Panc1 (cell line): ENCODE measurements around the gene MTFP1. TPM values are rescaled to one million over a fixed set of nuclear protein-coding genes. Genes with fewer than 3 reads are reported as not detected.
A peak's percentile ranks its signal among the peaks of the same experiment; 100 is the strongest.

Source experiments
- ATAC-seq: fragments of 200-7000 bp; cut with Tn5 transposase; 2 replicates; pipeline ENCODE4 v1.9.1; 2020; ENCODE audit warnings: mild to moderate bottlenecking, moderate library complexity
- BruUV-seq: library from RNA; stranded (reverse); fragments of 400-500 nt; replicated peaks from 2 replicates; lab custom pipeline; 2021; lab: Mats Ljungman, UMichigan
- CTCF ChIA-PET: fragments of 300-600 bp; sonication (Branson Sonifier 250); formaldehyde crosslinking; loops from one replicate; lab custom pipeline; 2022; ENCODE audit warnings: antibody characterized with exemption; lab: Charles Lee
- POLR2A ChIA-PET: fragments of 300-600 bp; sonication (Branson Sonifier 250); formaldehyde crosslinking; loops from one replicate; lab custom pipeline; 2022; ENCODE audit warnings: antibody characterized with exemption; lab: Charles Lee
- DNase-seq: peaks from one replicate; pipeline ENCODE4 v3.0.0-alpha.2; 2010; ENCODE audit warnings: low read depth, low spot score
- H3K27ac ChIP-seq: 2 replicates; pipeline ENCODE4 v1.5.1; 2011; ENCODE audit warnings: mild to moderate bottlenecking, low read length, inconsistent platforms
- H3K27me3 ChIP-seq: fragments of 200-500 bp; sonication (Bioruptor generic); 2 replicates; pipeline ENCODE4 v1.6.0; 2014; ENCODE audit warnings: low read length, inconsistent platforms; ENCODE audit not compliant: control insufficient read depth, insufficient read depth
- H3K36me3 ChIP-seq: fragments of 200-500 bp; sonication (Bioruptor generic); 2 replicates; pipeline ENCODE4 v1.5.1; 2014; ENCODE audit warnings: inconsistent platforms, mild to moderate bottlenecking, low read length, moderate library complexity; ENCODE audit not compliant: control insufficient read depth, insufficient read depth
- H3K4me1 ChIP-seq: 2 replicates; pipeline ENCODE4 v1.5.1; 2011; ENCODE audit warnings: inconsistent platforms, mild to moderate bottlenecking, low read length, moderate library complexity; ENCODE audit not compliant: control insufficient read depth, insufficient read depth
- H3K4me3 ChIP-seq, 2 experiments: 2 replicates each; pipeline ENCODE4 v1.5.1; 2011 to 2012; ENCODE audit warnings: low read depth in 2 of 2, low read length in 2 of 2, mild to moderate bottlenecking in 2 of 2, inconsistent platforms in 1 of 2, moderate library complexity in 1 of 2
- H3K9me3 ChIP-seq: fragments of 200-500 bp; sonication (Bioruptor generic); 2 replicates; pipeline ENCODE4 v1.5.1; 2014; ENCODE audit warnings: low read depth, mild to moderate bottlenecking, inconsistent platforms, low read length, moderate library complexity; ENCODE audit not compliant: control insufficient read depth, insufficient read depth
- CTCF ChIP-seq: fragments of 450-650 bp; IDR thresholded peaks from 2 replicates; pipeline ENCODE4 v1.5.1; 2017; ENCODE audit warnings: mild to moderate bottlenecking
- POLR2AphosphoS5 ChIP-seq: IDR thresholded peaks from 2 replicates; pipeline ENCODE4 v1.6.1; 2012; ENCODE audit warnings: mild to moderate bottlenecking, low read depth, low read length, moderate library complexity
- REST ChIP-seq, 2 experiments: IDR thresholded peaks; 2 replicates each; pipeline ENCODE4 v1.6.1; 2011 to 2012; ENCODE audit warnings: low read depth in 2 of 2, control low read depth in 1 of 2, low read length in 1 of 2, mild to moderate bottlenecking in 1 of 2, moderate library complexity in 1 of 2; ENCODE audit not compliant: insufficient read depth in 1 of 2
- SIN3A ChIP-seq: IDR thresholded peaks from 2 replicates; pipeline ENCODE4 v1.6.1; 2012; ENCODE audit warnings: low read depth, mild to moderate bottlenecking, low read length, moderate library complexity, borderline replicate concordance; ENCODE audit not compliant: insufficient read depth
- TCF7L2 ChIP-seq: IDR thresholded peaks from 2 replicates; pipeline ENCODE4 v1.6.1; 2011; ENCODE audit warnings: mild to moderate bottlenecking, low read depth, low read length, inconsistent platforms
- in situ Hi-C: cut with HindIII; loops from 2 replicates; pipeline ENCODE4 v1.10.0; 2016; ENCODE audit warnings: low sequenced_read_pairs, low pct_unique_long_range_greater_than_20kb
- intact Hi-C: fragments of 100-400 bp; cut with micrococcal nuclease; formaldehyde crosslinking; loops from one replicate; pipeline ENCODE4 v1.10.0; 2022; ENCODE audit not compliant: unreplicated experiment
- total RNA-seq: library from RNA; stranded (reverse); gene quantifications from one replicate; pipeline ENCODE4 v1.2.1, GENCODE V29; 2021; ENCODE audit not compliant: unreplicated experiment

Gene MTFP1
- total RNA-seq, 1 experiment from 2014 or later: 21.5 TPM

DNA sequence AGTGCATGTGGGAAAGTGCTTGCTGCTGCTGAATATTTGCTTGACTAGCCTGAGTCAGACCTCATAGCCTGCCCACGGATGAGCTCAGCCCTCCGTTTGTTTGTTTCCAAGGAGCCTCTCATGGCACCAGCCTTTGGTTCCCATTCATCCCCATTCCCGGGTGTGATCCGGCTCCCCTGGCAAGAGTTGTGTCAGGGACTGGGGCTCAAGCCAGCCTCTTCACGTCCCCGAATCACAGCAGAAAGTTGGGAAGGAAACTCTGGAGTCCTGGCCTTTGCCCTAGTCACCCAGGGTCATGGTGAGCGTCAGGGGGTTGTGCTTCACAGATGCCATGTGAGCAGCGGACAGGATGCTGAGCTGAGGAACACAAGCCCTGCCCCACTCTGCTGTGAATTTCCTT, 32.4 kb downstream of the MTFP1 start:
- in situ Hi-C loops (no loop called here), intact Hi-C loops (no loop called here)
- Histone ChIP-seq H3K4me1 (no peaks in the 10 kb centered on the region), H3K36me3 (no peaks in the 10 kb centered on the region), H3K9me3 (no peaks in the 10 kb centered on the region), H3K27ac (no peak overlapping the region), H3K27me3 (no peaks in the 10 kb centered on the region), H3K4me3 (no peak overlapping the region)
- no peak for TF ChIP-seq TCF7L2
- TF ChIP-seq CTCF: no peak
- no peak for TF ChIP-seq REST (IDR thresholded peaks at IDR 0.05; ENCODE audit: insufficient read depth in 1 of 2, low read depth in 2 of 2, low read length in 1 of 2)
- TF ChIP-seq POLR2AphosphoS5: no peak
- TF ChIP-seq SIN3A: no peak
- ChIA-PET CTCF (no interaction called here), POLR2A (no interaction called here)
- no peak; the same call in 1 of the 2 replicates for ATAC-seq
- no peak for DNase-seq
- no TSS peak for BruUV-seq

DNA sequence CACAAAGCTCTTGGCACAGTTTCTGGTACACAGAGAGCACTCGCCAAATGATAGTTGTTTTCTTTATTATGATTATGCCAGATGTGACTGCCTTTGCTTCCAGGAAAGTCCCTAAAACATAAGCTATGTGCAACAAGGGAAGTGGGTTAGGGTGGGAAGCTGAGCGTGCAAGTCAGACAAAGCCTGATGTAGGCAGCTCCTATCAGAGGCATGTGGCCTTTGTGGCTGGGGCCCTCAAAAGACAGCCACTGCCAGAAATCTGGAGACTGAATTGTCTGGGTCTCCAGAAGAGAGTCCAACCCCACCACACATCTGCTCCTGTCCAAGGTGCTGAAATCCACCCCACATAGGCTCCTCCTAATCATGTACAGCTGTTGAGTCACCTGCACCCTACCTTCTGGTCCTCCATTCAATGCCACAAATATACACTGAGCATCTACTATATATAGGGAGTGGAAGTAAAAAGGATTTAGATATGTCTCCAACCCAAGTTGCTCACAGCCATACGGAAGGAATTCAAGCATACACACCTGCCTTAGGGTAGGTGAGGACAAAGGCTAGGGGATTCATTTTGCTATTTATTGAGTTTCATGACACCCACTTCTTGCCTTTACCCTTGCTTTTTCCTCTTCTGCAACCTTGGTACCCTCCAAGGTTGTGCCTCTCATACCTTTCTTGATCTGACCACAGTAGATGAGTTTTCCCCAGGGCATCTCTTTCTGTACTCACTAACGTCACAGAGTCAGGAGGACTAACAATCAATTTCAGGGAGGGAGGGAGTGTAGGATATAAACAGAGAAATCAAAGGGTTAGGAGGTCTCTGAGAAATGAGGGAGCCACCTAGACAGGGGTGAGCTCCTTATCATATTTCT, 33.8 kb downstream of the MTFP1 start:
- in situ Hi-C loops: no loop called here

More for the DNA sequence above, 33.8 kb downstream of the MTFP1 start:
- H3K27ac ChIP-seq: no peak overlapping the region
- no peak overlapping the region for H3K4me3 ChIP-seq
- H3K27me3 ChIP-seq: no peaks in the 10 kb centered on the region
- ATAC-seq (no peak; the same call in 1 of the 2 replicates), DNase-seq (no peak)
- ChIA-PET CTCF (no interaction called here), POLR2A (interaction anchor here (0.6 kb wide), 1 partner anchor 12 kb away, joined by 3 read pairs; no protein-coding TSS in a partner anchor)
- intact Hi-C loops: no loop called here
- H3K4me1 ChIP-seq: no peaks in the 10 kb centered on the region
- TF ChIP-seq CTCF: no peak
- TF ChIP-seq SIN3A: no peak
- no peak for TF ChIP-seq POLR2AphosphoS5
- peak; percentile 84 to 86 for TF ChIP-seq REST (IDR thresholded peaks at IDR 0.05; ENCODE audit: insufficient read depth in 1 of 2, low read depth in 2 of 2, low read length in 1 of 2)
- TF ChIP-seq TCF7L2: no peak
- BruUV-seq: no TSS peak
- H3K9me3 ChIP-seq: no peaks in the 10 kb centered on the region
- H3K36me3 ChIP-seq: no peaks in the 10 kb centered on the region
